ENCODE data around the gene VAT1L.

- no peak for TF ChIP-seq CTCF (IDR thresholded peaks at IDR 0.05)
- TF ChIP-seq POLR2A (IDR thresholded peaks at IDR 0.05) = no peak
Observed at GRCh38 chr16:77961814-77962213, 173.4 kb downstream of the VAT1L start.
